Astrocyte of the cerebellum (primary cell): ENCODE measurements around the gene MFN2.

Experiments
- DNase-seq: peaks from one replicate; pipeline ENCODE4 v3.0.0-alpha.2; 2011; ENCODE audit warnings: low read depth
- H3K4me3 ChIP-seq: 2 replicates; pipeline ENCODE4 v1.5.1; 2011; ENCODE audit warnings: mild to moderate bottlenecking, low read depth, low read length, moderate library complexity
- in situ Hi-C: cut with HindIII; loops from 2 replicates; pipeline ENCODE4 v1.10.0; 2017; ENCODE audit warnings: low sequenced_read_pairs
- TF ChIP-seq, protein P1 (sequence below): IDR thresholded peaks from 2 replicates; pipeline ENCODE4 v1.5.1; 2012; ENCODE audit warnings: low read length, low read depth, moderate library complexity, mild to moderate bottlenecking; ENCODE audit errors: missing control alignments

Gene MFN2

DNA sequence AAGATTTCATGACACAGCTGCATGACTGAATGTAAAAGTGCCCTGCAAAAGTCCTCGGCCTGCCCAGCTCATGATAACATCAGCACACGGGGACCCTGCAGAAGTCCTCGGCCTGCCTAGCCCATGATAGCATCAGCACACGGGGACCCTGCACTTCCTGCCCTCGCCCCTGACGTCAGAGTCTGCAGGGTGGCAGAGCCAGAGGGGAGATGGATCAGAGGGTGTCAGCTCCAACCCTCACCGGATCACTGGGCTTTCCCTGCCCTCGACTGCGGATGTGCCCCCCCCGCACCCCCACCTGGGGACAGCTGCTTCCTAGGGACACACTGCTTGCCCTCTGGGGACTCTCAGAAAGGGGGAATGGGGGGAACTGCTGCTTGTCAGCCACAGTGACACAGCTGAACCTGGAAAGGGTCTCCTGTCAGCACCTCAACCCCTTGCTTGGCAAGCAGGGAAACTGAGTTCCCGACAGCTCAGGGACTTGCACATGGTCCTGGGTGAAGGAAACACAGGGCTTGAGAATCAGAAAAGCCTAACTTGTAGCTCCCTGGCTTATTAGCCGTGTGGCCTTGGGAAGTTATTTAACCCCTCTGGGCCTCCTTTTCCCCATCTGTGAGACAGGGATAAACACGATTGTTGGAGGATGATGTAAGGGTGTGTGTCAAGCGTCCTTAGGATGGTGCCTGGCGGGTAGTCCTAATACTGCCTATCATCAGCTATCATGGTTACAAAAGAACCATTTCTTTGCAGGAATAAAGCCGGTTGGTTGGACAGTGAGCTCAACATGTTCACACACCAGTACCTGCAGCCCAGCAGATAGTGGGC lies 30.7 kb downstream of the MFN2 start:
- DNase-seq, result no peak
- TF ChIP-seq, protein P1, sequence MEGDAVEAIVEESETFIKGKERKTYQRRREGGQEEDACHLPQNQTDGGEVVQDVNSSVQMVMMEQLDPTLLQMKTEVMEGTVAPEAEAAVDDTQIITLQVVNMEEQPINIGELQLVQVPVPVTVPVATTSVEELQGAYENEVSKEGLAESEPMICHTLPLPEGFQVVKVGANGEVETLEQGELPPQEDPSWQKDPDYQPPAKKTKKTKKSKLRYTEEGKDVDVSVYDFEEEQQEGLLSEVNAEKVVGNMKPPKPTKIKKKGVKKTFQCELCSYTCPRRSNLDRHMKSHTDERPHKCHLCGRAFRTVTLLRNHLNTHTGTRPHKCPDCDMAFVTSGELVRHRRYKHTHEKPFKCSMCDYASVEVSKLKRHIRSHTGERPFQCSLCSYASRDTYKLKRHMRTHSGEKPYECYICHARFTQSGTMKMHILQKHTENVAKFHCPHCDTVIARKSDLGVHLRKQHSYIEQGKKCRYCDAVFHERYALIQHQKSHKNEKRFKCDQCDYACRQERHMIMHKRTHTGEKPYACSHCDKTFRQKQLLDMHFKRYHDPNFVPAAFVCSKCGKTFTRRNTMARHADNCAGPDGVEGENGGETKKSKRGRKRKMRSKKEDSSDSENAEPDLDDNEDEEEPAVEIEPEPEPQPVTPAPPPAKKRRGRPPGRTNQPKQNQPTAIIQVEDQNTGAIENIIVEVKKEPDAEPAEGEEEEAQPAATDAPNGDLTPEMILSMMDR, result no peak
- no peak overlapping the region for H3K4me3 ChIP-seq
- in situ Hi-C loops, result no loop called here

GRCh38 chr1:12011998-12012397 lies 31.8 kb downstream of the MFN2 start:
- TF ChIP-seq, protein P1, result no peak
- no peak for DNase-seq
- in situ Hi-C loops, result no loop called here
- H3K4me3 ChIP-seq, result no peak overlapping the region

DNA sequence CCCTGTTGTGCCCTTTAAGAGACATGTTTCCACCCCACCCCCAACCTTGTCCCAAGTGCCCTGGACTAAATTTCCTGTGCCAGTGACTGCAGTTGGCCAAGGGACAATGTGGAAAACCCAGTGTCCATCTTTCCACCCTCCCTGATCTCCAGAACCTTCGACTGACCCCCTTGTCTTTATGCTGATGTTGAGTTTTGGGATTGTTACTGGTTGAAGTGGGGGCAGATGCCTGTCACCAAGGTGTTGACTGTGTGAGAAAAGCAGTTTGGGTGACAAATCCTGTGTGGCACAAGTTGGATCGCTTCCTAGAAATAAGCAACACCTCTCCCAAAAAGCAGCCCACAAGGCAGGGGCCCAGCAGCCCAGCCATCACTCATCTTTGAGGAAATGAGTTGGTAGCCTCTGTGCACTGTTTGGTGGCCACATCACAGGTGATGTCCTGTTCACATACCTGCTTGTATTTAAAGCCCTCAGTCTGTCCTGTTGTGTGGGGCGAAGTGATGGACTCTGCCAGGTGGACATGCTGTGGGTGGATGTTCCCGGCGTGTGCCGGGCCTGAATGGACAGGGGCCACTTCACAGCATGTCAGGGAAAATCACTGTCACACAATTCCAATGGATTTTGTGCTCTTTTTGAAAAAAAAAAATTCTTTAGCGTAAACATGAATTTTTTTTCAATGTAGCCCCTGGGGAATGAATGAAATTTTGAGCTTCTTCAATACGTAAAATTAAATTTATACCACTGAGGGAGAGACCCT lies 32.5 kb downstream of the MFN2 start:
- H3K4me3 ChIP-seq, result no peak overlapping the region
- TF ChIP-seq, protein P1, result no peak
- in situ Hi-C loops, result no loop called here
- no peak for DNase-seq

GRCh38 chr1:12014141-12014991 lies 34.1 kb downstream of the MFN2 start:
- H3K4me3 ChIP-seq, result no peak overlapping the region
- TF ChIP-seq, protein P1, result no peak
- in situ Hi-C loops, result no loop called here
- DNase-seq, result no peak

DNA sequence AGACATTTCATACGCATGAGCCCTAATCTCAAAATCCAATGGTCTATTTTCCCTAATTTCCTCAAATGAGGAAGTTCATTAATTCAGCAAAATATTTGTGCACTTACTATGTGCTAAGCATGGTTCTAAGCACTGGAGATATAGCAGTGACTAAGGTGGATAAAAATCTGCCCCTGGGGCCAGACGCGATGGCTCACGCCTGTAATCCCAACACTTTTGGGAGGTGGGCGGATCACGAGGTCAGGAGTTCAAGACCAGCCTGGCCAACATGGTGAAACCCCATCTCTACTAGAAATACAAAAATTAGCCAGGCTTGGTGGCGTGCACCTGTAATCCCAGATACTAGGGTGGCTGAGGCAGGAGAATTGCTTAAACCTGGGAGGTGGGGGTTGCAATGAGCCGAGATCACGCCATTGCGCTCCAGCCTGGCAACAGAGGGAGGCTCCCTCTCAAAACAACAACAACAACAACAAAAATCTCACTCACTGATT lies 34.8 kb downstream of the MFN2 start:
- TF ChIP-seq, protein P1, result no peak
- in situ Hi-C loops, result no loop called here
- DNase-seq, result no peak
- no peak overlapping the region for H3K4me3 ChIP-seq

DNA sequence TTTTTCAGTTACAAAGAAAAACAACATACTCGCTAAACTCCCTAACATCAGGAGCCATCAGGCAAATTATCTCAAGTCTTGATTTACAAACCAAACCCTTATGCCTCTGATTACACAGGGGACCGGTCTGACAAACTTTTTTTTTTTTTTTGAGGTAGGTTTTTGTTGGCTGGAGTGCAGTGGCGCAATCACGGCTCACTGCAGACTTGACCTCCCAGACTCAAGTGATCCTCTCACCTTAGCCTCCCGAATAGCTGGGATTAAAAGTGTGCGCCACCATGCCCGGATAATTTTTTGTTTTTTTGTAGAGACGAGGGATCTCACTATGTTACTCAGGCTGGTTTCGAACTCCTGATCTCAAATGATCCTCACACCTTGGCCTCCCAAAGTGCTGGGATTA lies 35.3 kb downstream of the MFN2 start:
- in situ Hi-C loops, result no loop called here
- no peak overlapping the region for H3K4me3 ChIP-seq
- DNase-seq, result no peak
- TF ChIP-seq, protein P1, result no peak
